GM12874 (cell line): Measurements from ENCODE around the gene PRAMEF8.
"Not testable (repeated sequence)": the region's sequence is repeated elsewhere in the genome, so short reads cannot be mapped to it uniquely, and the experiment has no call there.

ENCODE experiments used
- TF ChIP-seq, protein P1 (sequence below): IDR thresholded peaks from 2 replicates; pipeline ENCODE4 v1.5.1; 2011; ENCODE audit warnings: low read depth, mild to moderate bottlenecking, control low read depth, low read length, moderate library complexity; ENCODE audit not compliant: insufficient read depth

PRAMEF8 gene

DNA sequence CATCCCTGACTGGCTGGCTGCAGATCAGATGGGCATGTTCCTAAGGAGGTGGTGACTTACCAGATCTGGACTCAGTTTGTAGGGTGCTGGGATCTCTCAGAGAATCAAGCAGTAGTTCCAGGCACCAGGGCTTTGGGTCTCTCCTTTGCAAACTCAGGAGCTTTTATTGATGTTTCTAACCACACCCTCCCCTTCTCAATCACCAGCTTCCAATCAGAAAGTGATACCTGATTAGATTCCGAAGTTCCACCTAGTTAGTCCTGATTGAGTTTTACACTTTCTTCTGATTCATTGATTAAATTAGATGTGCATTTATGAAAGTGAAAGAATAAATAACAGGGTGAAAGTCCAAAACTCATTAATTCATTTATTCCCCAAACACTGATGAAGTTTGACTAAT is at the start of gene PRAMEF8:
Gene PRAMEF8, minus strand, starts transcription at position 101 of the 400 bp plus-strand sequence. CDS start 1,046 bp downstream, outside the sequence.
- TF ChIP-seq, protein P1, sequence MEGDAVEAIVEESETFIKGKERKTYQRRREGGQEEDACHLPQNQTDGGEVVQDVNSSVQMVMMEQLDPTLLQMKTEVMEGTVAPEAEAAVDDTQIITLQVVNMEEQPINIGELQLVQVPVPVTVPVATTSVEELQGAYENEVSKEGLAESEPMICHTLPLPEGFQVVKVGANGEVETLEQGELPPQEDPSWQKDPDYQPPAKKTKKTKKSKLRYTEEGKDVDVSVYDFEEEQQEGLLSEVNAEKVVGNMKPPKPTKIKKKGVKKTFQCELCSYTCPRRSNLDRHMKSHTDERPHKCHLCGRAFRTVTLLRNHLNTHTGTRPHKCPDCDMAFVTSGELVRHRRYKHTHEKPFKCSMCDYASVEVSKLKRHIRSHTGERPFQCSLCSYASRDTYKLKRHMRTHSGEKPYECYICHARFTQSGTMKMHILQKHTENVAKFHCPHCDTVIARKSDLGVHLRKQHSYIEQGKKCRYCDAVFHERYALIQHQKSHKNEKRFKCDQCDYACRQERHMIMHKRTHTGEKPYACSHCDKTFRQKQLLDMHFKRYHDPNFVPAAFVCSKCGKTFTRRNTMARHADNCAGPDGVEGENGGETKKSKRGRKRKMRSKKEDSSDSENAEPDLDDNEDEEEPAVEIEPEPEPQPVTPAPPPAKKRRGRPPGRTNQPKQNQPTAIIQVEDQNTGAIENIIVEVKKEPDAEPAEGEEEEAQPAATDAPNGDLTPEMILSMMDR: not testable (repeated sequence)

GRCh38 chr1:13315281-13315680 is 30.3 kb upstream of the PRAMEF8 start, which contains the start of gene PRAMEF15:
Gene PRAMEF15 (plus strand): TSS chr1:13315581. CDS start chr1:13318408, 2,827 bp downstream.
- TF ChIP-seq, protein P1: not testable (repeated sequence)

DNA sequence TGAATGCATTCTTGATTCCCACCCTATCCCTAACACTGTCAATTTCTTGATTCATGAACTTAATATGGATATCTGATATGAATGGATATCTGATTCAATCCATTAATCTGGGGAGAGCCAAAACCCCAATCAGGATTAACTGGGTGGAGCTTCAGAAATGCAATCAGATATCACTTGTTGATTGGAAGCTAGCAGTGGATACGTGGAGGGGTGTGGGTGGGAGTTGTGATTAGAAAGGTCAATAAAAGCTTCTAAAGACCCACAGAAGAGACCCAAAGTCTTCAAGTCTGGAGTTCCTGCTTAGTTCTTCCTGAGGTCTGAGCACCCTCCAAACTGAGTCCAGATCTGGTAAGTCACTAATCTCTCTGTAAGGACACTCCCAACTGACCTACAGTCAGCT is 18.3 kb upstream of the PRAMEF8 start, which contains the start of gene PRAMEF33:
Gene PRAMEF33, plus strand, starts transcription at position 301 of the 400 bp plus-strand sequence. CDS start 2,416 bp downstream, outside the sequence.
- TF ChIP-seq, protein P1: not testable (repeated sequence)

DNA sequence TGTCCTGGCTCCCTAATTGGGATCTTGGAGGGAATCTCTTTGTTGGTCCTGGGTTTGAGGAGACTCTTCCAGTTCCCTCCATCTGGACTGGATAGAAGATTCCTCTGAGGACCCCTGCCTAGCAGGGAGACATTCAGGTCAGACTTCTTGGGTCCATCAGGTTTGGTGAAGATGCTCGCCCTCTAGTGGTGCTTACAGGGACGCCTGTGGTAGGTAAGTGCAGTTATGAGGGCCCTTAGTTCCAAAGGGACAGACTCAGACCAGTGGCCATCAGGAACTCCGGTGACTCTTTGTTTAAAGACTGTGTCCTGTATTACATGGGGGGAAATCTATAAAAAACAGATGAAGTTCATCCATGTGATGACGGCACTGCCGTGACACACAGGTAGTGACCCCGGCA is 7.9 kb downstream of the PRAMEF8 start:
- TF ChIP-seq, protein P1: 0 out of 2 replicates have a peak, but pooled peaks have one; percentile 1

DNA sequence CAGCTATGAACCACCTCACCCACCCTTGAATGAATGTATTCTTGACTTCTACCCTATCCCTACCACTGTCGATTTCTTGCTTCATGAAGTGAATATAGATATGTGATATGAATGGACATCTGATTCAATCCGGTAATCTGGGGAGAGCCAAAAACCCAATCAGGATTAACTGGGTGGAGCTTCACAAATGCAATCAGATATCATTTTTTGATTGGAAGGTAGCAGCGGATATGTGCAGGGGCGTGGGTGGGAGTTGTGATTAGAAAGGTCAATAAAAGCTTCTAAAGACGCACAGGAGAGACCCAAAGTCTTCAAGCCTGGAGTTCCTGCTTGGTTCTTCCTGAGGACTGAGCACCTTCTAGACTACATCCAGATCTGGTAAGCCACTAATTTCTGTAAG is 31.0 kb downstream of the PRAMEF8 start, which contains the start of gene PRAMEF5:
Gene PRAMEF5, plus strand, starts transcription at position 301 of the 400 bp plus-strand sequence. CDS start 5,071 bp downstream, outside the sequence.
- TF ChIP-seq, protein P1: not testable (repeated sequence)
